ENCODE data around the gene PCK1. TPM values are rescaled to one million over a fixed set of nuclear protein-coding genes. Genes with fewer than 3 reads are reported as not detected.

PCK1 gene
- total and polyA plus RNA-seq, 2 of the 8 experiments (the other 6 are each of a cell fraction or from before 2014, with no cell fraction given), result not detected

DNA sequence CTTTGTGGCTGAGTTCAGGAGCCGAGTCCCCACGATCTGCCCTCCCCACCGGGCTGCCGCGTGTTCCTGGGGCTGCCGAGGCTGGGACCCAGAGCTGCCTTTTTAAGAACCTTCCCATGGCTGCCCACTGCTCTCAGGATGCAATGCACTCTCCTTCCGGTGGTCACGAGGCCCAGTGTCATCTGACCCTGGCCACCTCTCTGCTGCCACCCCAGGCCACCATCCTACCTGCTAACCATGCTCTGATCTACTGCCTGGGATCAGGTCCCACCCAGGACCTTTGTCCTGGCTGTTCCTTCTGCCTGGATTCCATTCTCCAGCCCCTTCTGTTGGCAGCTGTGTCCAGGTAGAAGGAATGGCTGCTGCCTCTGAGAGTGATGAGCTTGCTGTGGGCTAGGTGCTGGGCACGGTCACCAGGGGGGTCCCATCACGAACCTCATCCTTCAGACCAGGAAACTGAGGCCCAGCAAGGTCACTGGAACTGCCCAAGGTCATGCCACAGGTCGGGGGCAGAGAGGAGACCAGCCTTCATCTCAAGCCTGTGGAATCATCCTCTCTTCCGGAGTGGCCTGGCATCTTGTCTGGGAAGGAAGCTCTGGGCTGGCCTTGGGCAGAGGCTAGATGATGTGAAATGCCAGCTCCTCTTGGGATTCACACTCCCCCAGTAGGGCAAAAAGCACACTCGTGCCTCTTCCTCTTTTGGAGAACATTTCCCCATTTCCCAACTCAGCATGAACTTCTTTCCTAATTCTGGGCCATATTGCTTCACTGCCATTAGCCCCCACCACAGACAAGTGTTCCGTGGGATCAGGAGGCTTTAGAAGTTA lies 20.5 kb downstream of the PCK1 start:
- no peaks in the 10 kb centered on the region for H3K36me3 ChIP-seq (ENCODE audit: control insufficient read depth in 2 of 4, insufficient read depth in 4 of 4, low read length in 3 of 4)
- CTCF ChIA-PET (ENCODE audit: partially characterized antibody), result interaction anchor here (0.8 to 5.6 kb wide), 15 partner anchors 9 to 618 kb away, joined by 3 to 55 read pairs (median 5); no protein-coding TSS in a partner anchor
- H3K18ac ChIP-seq (ENCODE audit: extremely low read depth, low read length), result no peak overlapping the region
- H3K23ac ChIP-seq (ENCODE audit: insufficient read length), result no peak overlapping the region
- DNase-seq (ENCODE audit: low read depth in 1 of 2, low spot score in 2 of 2), result no peak
- peaks cover 0 to 2% (median 0%) of the 10 kb centered on the region in 4 experiments; a peak in 2 of 7 replicates for H3K27me3 ChIP-seq (replicated peaks in 1 of 4; ENCODE audit: control insufficient read depth in 3 of 4, extremely low read depth in 1 of 4, insufficient read depth in 3 of 4, low read length in 3 of 4)
- no peak overlapping the region for H4K5ac ChIP-seq (ENCODE audit: insufficient read length, low read depth, low read length)
- no peaks in the 10 kb centered on the region for H3K79me2 ChIP-seq (ENCODE audit: control insufficient read depth in 1 of 2, insufficient read depth in 2 of 2, low read length in 2 of 2)
- no peak overlapping the region for H2BK15ac ChIP-seq (ENCODE audit: low read length)
- no peak overlapping the region for H2AFZ ChIP-seq (ENCODE audit: low read length)
- WGBS, 2 experiments (ENCODE audit: extremely low coverage in 1 of 2, insufficient coverage in 1 of 2, insufficient read length in 1 of 2, insufficient replicate concordance in 2 of 2, low coverage in 1 of 2, low lambda C conversion rate in 2 of 2, missing lambda C conversion rate in 1 of 2), result 85% methylated on average over 14 of the region's 14 CpGs; no CpG with 5 or more reads in 1 of the 2 experiments
- H3K9ac ChIP-seq (replicated peaks in 1 of 4; ENCODE audit: extremely low read depth in 1 of 4, low read depth in 3 of 4, low read length in 3 of 4), result no peak overlapping the region
- FAIRE-seq, result no peak
- H3K23me2 ChIP-seq (ENCODE audit: low read depth, low read length), result peaks cover 1% of the 10 kb centered on the region; the same call in 1 of the 2 replicates
- H3K4ac ChIP-seq (replicated peaks; ENCODE audit: insufficient read length, low read depth, low read length), result no peak overlapping the region
- no peak overlapping the region for H3K56ac ChIP-seq (replicated peaks; ENCODE audit: insufficient read length, low read depth, low read length)
- H3K14ac ChIP-seq (ENCODE audit: insufficient read length), result no peak overlapping the region
- H4K91ac ChIP-seq (replicated peaks; ENCODE audit: insufficient read length, low read length), result no peak overlapping the region
- H3K4me2 ChIP-seq (ENCODE audit: insufficient read depth in 1 of 2, low read depth in 2 of 2, low read length in 2 of 2), result no peak overlapping the region
- H2BK5ac ChIP-seq (ENCODE audit: low read depth, low read length), result no peak overlapping the region
- H3K79me1 ChIP-seq (ENCODE audit: low read depth, low read length), result no peaks in the 10 kb centered on the region
- H3K4me1 ChIP-seq (replicated peaks in 1 of 4; ENCODE audit: control insufficient read depth in 3 of 4, insufficient read depth in 4 of 4, low read length in 3 of 4), result peaks cover 0 to 2% (median 0%) of the 10 kb centered on the region in 4 experiments; a peak in 1 of 7 replicates
- H3K9me3 ChIP-seq (ENCODE audit: insufficient read depth in 2 of 2, low read depth in 1 of 2, low read length in 1 of 2), result no peaks in the 10 kb centered on the region
- no peak overlapping the region for H3K4me3 ChIP-seq (ENCODE audit: extremely low read depth in 1 of 4, insufficient read depth in 2 of 4, low read depth in 3 of 4, low read length in 4 of 4)
- no peaks in the 10 kb centered on the region for H4K20me1 ChIP-seq (replicated peaks in 1 of 2; ENCODE audit: control insufficient read depth in 1 of 2, insufficient read depth in 2 of 2, low read length in 2 of 2)
- POLR2A ChIA-PET (ENCODE audit: partially characterized antibody), result no interaction called here
- 0 out of 2 replicates have a peak overlapping the region, but pooled peaks have one; percentile 3 for H2BK12ac ChIP-seq (ENCODE audit: low read depth, low read length)
- H4K8ac ChIP-seq (ENCODE audit: extremely low read depth, insufficient read depth, low read length), result no peak overlapping the region
- no peak overlapping the region for H2BK120ac ChIP-seq (replicated peaks; ENCODE audit: low read depth, low read length)
- TF ChIP-seq CREB1 (IDR thresholded peaks at IDR 0.05) (no peak), EGR1 (IDR thresholded peaks at IDR 0.05; ENCODE audit: borderline replicate concordance, low read depth, low read length) (no peak), HDAC2 (IDR thresholded peaks at IDR 0.05; ENCODE audit: borderline replicate concordance in 1 of 2, low read depth in 2 of 2, low read length in 2 of 2) (no peak), MAFK (IDR thresholded peaks at IDR 0.05; ENCODE audit: low read depth, low read length) (no peak), ZNF274 (IDR thresholded peaks at IDR 0.05; ENCODE audit: borderline replicate concordance, extremely low read depth, low read length) (no peak), KDM4A (IDR thresholded peaks at IDR 0.05; ENCODE audit: low read depth, low read length, severe bottlenecking) (no peak), FOSL1 (IDR thresholded peaks at IDR 0.05; ENCODE audit: insufficient read depth, low read depth, low read length) (no peak), RBBP5 (IDR thresholded peaks at IDR 0.05; ENCODE audit: borderline replicate concordance, low read depth, low read length) (no peak), NRF1 (IDR thresholded peaks at IDR 0.05; ENCODE audit: low read depth, low read length) (no peak), TAF1 (IDR thresholded peaks at IDR 0.05; ENCODE audit: low read depth, low read length) (no peak), GTF2F1 (IDR thresholded peaks at IDR 0.05; ENCODE audit: borderline replicate concordance, low read depth, low read length) (no peak), KDM5A (IDR thresholded peaks at IDR 0.05; ENCODE audit: low read length) (no peak), POU5F1 (IDR thresholded peaks at IDR 0.05; ENCODE audit: low read depth, low read length) (no peak)
- no peak overlapping the region for H2BK20ac ChIP-seq (ENCODE audit: low read length)
- no peak overlapping the region for H3K27ac ChIP-seq (ENCODE audit: low read depth, low read length)
- no peak overlapping the region for H2AK5ac ChIP-seq (ENCODE audit: low read depth, low read length)

All from H1 (cell line).